T47D (cell line): ENCODE results near the gene SHISA5.
"Not testable (repeated sequence)": the region's sequence is repeated elsewhere in the genome, so short reads cannot be mapped to it uniquely, and the experiment has no call there.

Source experiments
- DNase-seq, 2 experiments: peaks; one replicate each; pipeline versions ENCODE4 v3.0.0 to v3.0.0-alpha.2; 2011 to 2012; ENCODE audit warnings: low read depth in 1 of 2, low spot score in 1 of 2
- JUND ChIP-seq: IDR thresholded peaks from 2 replicates; pipeline ENCODE4 v1.6.1; 2012; ENCODE audit warnings: low read depth
- in situ Hi-C: cut with HindIII; loops from 2 replicates; pipeline ENCODE4 v1.10.0; 2016; ENCODE audit warnings: low sequenced_read_pairs, low pct_unique_long_range_greater_than_20kb

The SHISA5 gene, protein sequence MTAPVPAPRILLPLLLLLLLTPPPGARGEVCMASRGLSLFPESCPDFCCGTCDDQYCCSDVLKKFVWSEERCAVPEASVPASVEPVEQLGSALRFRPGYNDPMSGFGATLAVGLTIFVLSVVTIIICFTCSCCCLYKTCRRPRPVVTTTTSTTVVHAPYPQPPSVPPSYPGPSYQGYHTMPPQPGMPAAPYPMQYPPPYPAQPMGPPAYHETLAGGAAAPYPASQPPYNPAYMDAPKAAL

DNA sequence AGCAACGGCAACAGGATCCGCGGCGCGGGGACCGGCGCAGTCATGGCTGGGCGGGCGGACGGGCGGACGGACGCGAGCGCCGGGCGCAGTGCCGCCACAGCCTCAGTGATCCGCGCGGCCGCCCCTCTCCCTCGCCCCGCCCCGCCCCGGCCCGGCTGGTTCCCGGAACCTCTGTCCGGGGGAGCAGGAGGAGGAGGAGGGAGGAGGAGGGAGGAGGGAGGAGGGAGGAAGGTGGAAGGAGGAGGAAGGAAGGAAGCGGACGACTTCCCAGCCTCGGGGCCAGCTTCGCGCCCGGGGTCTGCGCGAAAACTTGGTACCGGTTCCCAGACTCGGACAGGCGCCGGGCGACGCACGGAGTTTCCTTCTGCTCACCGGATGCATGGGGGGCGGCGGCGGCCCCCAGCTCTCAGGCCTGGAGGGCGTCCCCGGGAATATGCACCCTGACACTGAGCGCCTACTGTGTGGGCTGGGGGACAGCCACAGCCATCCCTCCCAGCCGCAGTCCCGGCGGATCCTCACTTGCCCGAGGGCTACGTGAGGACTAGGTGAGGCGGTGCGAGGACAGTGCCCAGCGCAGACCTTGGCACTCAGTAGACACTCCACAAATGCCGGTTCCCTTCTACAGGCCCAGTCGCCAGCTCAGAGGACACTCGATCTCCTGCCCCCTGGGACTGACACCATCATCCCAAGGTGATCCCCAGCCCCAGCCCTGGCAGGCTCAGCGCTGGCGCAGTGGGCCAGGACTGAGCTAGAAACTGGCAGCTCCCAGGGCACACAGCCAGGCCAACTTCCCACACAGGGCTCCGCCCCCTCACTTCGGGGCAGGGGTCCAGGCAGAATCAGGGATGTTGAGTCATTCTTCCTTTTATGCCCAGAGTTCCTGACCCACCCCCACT is at the start of gene SHISA5:
Gene SHISA5, minus strand, starts transcription at position 124 of the 896 bp plus-strand sequence. Its CDS starts 80 bp downstream, at position 44.
- peak; percentile 67 to 79 for DNase-seq
- TF ChIP-seq JUND: no peak
- in situ Hi-C loops: no loop called here

DNA sequence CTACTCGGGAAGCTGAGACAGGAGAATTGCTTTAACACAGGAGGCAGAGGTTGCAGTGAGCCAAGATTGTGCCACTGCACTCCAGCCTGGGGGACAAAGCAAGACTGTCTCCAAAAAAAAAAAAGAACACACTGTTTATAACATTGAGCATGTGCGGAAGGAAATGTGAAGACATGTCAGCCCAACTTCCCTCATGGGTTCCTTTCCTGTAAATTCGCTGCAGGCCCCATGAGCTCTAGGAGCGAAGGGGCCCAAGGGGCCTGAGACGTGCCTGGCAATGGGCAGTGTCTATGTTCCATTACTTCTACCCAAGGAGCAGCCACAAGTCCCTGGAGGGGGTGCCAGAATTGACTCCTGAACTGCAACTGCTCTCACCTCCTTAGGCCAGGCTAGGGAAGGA is 49.4 kb upstream of the SHISA5 start:
- no peak for DNase-seq
- in situ Hi-C loops: no loop called here
- TF ChIP-seq JUND: no peak

DNA sequence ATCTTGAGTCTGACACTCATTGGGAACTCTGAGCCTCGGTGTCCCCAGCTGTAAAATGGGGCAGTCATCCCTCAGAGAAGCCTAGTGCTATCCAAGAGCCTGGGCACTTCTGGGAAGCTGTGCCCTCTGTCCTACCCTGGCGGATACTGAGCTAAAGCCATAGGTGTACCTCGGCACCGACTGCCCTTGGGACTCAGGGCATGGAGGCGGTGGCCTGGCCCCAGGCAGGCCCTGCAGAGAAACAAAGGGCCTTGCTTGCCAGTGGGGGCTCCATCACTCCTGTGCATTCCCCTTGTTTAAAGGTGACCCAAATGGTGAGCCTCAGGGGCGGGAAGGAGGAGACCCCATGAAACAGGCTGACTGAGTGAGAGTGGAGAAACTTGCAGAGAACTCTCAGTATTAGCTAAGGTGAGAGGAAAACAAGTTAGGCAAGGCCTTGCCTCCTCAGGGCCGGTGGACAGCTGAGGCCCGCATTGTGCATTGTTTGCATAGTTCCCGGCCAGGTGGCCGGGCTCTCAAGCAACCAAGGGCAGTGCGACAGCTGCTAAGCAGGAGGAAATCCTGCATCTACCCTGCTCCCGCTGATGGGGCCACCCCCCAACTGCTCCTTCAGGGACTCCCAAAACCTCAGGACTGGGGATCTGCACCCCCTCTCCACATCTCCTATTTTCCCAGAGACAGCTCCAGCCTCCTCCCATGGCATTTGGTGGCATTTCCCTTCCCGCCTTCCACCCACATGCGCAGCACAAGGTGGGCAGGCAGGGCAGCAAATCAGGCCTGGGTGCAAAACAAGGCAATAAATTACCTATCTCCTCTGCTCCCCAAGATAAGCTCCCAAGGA is 48.4 kb upstream of the SHISA5 start:
- peak in 1 of 2 experiments; percentile 75 for DNase-seq
- in situ Hi-C loops: no loop called here
- TF ChIP-seq JUND: no peak

DNA sequence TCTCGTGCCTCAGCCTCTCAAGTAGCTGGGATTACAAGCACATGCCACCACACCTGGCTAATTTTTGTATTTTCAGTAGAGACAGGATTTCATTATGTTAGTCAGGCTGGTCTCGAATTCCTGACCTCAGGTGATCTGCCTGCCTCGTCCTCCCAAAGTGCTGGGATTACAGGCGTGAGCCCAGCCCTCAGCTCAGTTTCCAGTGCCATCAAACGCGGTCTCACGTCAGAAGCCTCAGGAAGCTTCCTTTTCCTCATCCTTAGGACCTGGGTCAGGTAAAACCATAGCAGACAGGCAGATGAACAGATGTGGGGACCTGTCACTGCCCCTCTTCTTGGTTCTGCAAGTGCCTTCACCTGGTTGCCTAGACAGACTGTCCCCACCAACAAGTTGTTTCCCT is 47.7 kb upstream of the SHISA5 start:
- in situ Hi-C loops, DNase-seq: not testable (repeated sequence)

DNA sequence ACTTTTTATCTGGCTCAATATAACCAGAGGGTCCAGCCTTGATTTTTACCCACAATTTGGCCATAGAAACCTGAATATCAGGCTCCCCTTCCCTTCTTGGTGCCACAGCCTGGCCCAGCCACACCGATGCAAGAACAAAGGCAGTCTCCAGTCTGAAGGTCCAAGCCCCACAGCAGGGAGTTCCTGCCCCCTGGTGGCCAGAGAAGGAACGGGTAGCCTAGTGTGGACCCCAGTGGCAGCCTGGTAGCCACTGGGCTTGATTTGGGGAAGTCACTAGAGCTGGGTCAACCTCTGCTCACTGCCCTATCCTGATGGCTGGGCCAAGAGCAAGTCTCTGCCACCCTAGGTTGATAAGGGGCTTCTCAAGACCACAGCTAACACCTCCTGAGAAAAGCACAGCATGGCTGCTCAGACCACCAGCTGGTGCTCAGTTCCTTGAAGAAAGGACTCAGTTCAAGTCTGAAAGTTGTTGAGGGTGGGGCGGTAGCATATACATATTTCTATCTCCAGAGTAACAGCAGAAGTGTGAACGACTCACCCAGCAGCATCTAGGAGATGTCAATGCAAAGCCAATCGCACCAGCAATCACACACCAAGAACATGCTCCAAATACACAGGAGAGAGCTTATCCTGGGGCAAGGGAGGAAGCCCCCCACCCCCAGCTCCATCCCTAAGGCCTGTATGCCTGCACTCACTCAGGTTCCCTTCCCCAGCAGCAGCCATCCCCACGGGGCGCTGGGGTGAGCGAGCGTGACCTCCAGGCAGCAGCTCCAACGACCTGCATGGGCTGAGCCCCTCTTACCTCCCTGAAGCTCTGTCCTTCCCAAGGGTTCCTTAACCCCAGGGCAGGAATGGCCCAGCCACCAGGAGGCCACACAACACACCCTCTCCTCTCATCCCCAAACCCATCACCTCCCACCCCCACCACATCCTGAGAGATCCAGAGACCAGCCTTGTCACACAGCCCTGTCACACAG is 45.0 kb upstream of the SHISA5 start:
- TF ChIP-seq JUND: no peak
- DNase-seq: peak; percentile 28 to 72
- in situ Hi-C loops: no loop called here

DNA sequence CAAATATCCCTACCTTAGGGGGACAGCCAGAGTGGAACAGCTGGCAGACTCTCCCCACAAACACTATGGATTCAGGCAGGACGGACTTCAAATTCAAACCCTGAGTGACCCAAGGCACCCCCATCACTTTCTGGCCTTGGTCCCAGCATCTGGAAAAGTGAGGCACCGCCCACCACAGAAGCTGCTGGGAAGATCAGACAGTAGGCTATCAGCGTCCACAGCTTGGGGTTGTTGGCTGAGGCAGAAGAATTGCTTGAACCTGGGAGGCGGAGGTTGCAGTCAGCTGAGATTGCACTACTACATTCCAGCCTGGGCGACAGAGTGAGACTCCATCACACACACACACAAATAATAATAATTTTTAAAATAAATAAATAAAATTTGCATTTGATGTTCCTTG is 44.2 kb upstream of the SHISA5 start:
- TF ChIP-seq JUND: no peak
- DNase-seq: no peak
- in situ Hi-C loops: no loop called here

DNA sequence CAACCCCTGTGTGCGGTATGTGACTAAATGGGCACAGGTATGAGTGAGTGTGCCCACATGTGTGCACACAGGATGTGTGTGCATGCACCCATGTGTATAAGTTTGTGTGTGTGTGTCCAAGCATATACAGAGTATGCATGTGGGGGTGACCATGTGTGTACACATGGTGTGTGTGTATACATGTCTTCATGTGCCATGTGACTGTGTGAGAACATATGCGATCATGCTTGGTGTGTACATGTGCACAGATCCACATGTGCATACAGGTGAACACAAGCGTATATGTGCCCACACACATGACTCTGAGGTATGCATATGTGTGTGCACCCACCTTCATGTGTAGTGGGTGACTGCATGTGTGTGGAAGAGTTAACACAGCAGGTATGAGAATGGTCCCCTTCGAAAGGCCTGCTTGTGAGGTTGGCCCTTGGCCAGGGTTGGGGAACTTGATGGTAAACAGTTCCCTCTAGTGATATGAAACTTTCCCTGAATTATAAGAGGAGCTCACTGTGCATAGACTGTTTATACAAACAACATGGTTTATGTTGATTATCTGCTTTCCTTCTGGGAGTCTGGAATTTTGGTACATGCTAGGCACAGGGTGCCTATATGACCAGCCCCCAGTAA is 42.3 kb upstream of the SHISA5 start:
- in situ Hi-C loops: no loop called here
- DNase-seq: no peak
- no peak for TF ChIP-seq JUND

DNA sequence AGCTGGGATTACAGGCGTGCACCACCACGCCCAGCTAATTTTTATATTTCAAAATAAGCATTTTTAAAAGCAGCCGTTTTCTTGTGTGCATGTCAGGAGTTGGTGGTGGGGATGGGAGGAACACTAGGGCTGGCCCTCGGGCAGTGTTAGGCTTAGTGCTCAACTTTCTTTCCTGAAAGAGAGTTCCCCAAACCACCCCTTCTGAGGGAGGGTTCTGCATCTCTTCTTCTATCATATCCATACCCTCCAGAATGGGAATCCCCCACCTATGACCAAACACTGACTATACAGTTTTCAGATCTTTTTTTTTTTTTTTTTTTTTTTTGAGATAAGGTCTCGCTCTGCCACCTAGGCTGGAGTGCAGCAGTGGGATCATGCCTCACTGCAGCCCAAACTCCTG is 40.2 kb upstream of the SHISA5 start:
- no peak for TF ChIP-seq JUND
- DNase-seq: no peak
- in situ Hi-C loops: no loop called here

DNA sequence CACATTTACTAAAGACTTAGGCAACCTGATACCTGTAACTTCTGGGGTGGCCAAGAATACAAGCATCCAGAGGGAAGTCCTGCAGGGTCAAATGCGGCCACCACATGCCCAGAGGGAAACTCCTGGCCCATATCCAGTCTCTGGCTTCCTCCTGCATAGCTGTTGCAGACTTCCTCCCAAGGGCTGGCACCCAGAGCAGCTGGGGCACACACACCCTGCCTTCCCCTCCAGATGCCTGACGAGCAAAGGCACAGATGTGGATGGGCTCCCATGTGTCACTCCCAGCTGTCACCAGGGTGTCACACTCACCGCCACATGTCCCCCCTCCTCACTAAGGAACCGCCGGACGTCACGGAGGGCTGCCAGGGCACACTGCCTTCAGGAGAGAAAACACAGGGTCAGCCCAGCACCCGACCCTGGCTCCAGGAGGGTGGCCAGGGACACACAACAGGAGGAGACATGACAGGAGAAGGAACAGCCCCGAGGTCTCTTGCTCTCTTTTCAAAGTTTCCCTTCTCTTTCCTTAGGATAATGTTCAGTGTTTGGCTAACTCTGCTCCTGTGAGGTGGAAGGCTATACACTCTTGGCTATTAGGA is 39.4 kb upstream of the SHISA5 start:
- TF ChIP-seq JUND: no peak
- peak in 1 of 2 experiments; percentile 74 for DNase-seq
- in situ Hi-C loops: no loop called here

DNA sequence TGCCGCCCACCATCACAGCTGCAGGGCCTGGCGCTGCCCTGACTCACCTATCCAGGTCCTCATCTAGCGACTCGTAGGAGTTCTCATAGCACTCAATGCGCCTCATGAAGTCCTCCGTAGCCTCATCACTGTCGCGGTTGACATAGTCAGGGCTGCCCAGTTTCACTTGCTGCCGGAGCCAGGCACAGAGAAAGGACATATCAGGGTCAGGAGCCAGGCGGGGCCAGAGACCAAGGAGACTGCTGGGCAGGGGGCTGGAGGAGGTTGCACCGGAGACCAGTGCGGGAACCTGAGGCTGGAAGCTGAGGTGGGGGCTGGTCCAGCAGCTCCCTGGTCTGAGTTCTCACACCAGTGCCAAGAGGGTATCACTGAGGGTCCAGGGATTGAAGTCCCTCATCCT is 34.5 kb upstream of the SHISA5 start:
- TF ChIP-seq JUND: no peak
- in situ Hi-C loops: no loop called here
- no peak for DNase-seq

DNA sequence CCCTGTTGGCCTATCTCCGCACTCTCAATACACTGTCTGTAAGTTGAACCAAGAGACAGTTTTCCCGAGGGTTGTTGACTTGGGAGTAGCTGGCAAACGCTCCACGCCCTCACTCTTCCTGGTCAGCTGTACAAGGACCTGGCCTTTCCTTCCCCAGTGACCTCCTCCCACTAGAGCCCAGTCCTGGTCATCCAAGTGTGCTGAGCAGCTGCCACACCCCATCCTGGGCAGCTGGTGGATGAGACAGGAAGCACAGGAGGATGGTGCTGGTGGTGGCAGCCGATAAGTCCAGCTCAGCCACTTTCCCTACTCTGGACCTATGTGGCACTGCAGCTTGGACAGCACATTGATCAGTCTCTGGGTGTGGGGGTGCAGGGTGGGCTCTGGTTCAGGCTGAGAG is 32.8 kb upstream of the SHISA5 start:
- in situ Hi-C loops: no loop called here
- no peak for TF ChIP-seq JUND
- no peak for DNase-seq
